Activated CD4-positive, CD25-positive, alpha-beta regulatory T cell (primary cell): ENCODE measurements around the gene AHRR.
A peak's percentile ranks its signal among the peaks of the same experiment; 100 is the strongest.

ENCODE experiments used
- DNase-seq, 4 experiments: peaks; one replicate each; lab custom pipeline; 2025; lab: John Stamatoyannopoulos, UW

AHRR gene

GRCh38 chr5:429453-430188 is 108.1 kb downstream of the AHRR start:
- DNase-seq: no peak

- no peak for DNase-seq
Measured at GRCh38 chr5:430214-430925, 108.9 kb downstream of the AHRR start.

GRCh38 chr5:431001-431710 is 109.6 kb downstream of the AHRR start:
- peak in 2 of 4 experiments; percentile 15 for DNase-seq

GRCh38 chr5:431711-432050 is 110.2 kb downstream of the AHRR start:
- DNase-seq: no peak

GRCh38 chr5:432201-432927 is 110.8 kb downstream of the AHRR start:
- DNase-seq: no peak

GRCh38 chr5:432928-433791 is 111.6 kb downstream of the AHRR start:
- no peak for DNase-seq

GRCh38 chr5:433836-434235 is 112.3 kb downstream of the AHRR start:
- no peak for DNase-seq

- DNase-seq: no peak
Measured at GRCh38 chr5:434443-435146, 113.1 kb downstream of the AHRR start.

- no peak for DNase-seq
Measured at GRCh38 chr5:435156-435790, 113.8 kb downstream of the AHRR start.

GRCh38 chr5:435961-436640 is 114.6 kb downstream of the AHRR start:
- no peak for DNase-seq

- no peak for DNase-seq
Measured at GRCh38 chr5:436641-436975, 115.1 kb downstream of the AHRR start.

GRCh38 chr5:437281-437771 is 115.8 kb downstream of the AHRR start:
- DNase-seq: no peak

GRCh38 chr5:438481-438981 is 117.0 kb downstream of the AHRR start:
- DNase-seq: no peak

- no peak for DNase-seq
Measured at GRCh38 chr5:439181-439580, 117.7 kb downstream of the AHRR start.

- no peak for DNase-seq
Measured at GRCh38 chr5:439636-440035, 118.1 kb downstream of the AHRR start.

GRCh38 chr5:440401-441201 is 119.1 kb downstream of the AHRR start:
- DNase-seq: no peak

GRCh38 chr5:441996-442334 is 120.5 kb downstream of the AHRR start:
- no peak for DNase-seq

GRCh38 chr5:442335-443238 is 121.1 kb downstream of the AHRR start, which contains the start of gene EXOC3:
EXOC3 (plus strand) TSS chr5:443176; CDS start chr5:446206, 3,030 bp downstream.
- peak; percentile 54 to 69 (median 65) for DNase-seq
